BJ (cell line): Measurements from ENCODE around the gene CYP3A5. TPM values are rescaled to one million over a fixed set of nuclear protein-coding genes. Genes with fewer than 3 reads are reported as not detected.
"Not testable (repeated sequence)": the region's sequence is repeated elsewhere in the genome, so short reads cannot be mapped to it uniquely, and the experiment has no call there.

Experiments
- CTCF ChIA-PET: fragments of 350-600 bp; formaldehyde crosslinking; extraction: SDS; loops from one replicate; lab custom pipeline; 2021; ENCODE audit warnings: antibody characterized with exemption, inconsistent platforms; lab: Yijun Ruan, JAX
- POLR2A ChIA-PET: fragments of 300-600 bp; sonication (Branson Sonifier 250); formaldehyde crosslinking; extraction: SDS; loops from one replicate; lab custom pipeline; 2021; ENCODE audit warnings: antibody characterized with exemption; lab: Charles Lee
- DNase-seq: peaks from one replicate; pipeline ENCODE4 v3.0.0-alpha.2; 2011; ENCODE audit warnings: low read depth
- H3K27me3 ChIP-seq: 2 replicates; pipeline ENCODE4 v1.6.0; 2011; ENCODE audit warnings: low read length; ENCODE audit not compliant: control insufficient read depth, insufficient read depth
- H3K36me3 ChIP-seq: 2 replicates; pipeline ENCODE4 v1.5.1; 2011; ENCODE audit warnings: low read length; ENCODE audit not compliant: control insufficient read depth, insufficient read depth
- H3K4me3 ChIP-seq: 2 replicates; pipeline ENCODE4 v1.5.1; 2011; ENCODE audit warnings: low read depth, mild to moderate bottlenecking, control low read depth, low read length
- polyA plus RNA-seq: library from polyadenylated mRNA; depleted of rRNA; stranded (reverse); fragments of >200 nt; gene quantifications from 2 replicates; pipeline ENCODE4 v1.2.3, GENCODE V29; 2011
- TF ChIP-seq, protein P1 (sequence below): IDR thresholded peaks from 2 replicates; pipeline ENCODE4 v1.5.1; 2011; ENCODE audit warnings: low read depth, mild to moderate bottlenecking, control low read depth, inconsistent platforms, low read length, moderate library complexity; ENCODE audit not compliant: insufficient read depth

CYP3A5 gene
- polyA plus RNA-seq, 1 experiment: not detected

GRCh38 chr7:99639267-99639666, 40.5 kb downstream of the CYP3A5 start:
- no peaks in the 10 kb centered on the region for H3K27me3 ChIP-seq
- CTCF ChIA-PET: no interaction called here

GRCh38 chr7:99638731-99639130, 41.1 kb downstream of the CYP3A5 start:
- TF ChIP-seq, protein P1, sequence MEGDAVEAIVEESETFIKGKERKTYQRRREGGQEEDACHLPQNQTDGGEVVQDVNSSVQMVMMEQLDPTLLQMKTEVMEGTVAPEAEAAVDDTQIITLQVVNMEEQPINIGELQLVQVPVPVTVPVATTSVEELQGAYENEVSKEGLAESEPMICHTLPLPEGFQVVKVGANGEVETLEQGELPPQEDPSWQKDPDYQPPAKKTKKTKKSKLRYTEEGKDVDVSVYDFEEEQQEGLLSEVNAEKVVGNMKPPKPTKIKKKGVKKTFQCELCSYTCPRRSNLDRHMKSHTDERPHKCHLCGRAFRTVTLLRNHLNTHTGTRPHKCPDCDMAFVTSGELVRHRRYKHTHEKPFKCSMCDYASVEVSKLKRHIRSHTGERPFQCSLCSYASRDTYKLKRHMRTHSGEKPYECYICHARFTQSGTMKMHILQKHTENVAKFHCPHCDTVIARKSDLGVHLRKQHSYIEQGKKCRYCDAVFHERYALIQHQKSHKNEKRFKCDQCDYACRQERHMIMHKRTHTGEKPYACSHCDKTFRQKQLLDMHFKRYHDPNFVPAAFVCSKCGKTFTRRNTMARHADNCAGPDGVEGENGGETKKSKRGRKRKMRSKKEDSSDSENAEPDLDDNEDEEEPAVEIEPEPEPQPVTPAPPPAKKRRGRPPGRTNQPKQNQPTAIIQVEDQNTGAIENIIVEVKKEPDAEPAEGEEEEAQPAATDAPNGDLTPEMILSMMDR: no peak
- no peak for DNase-seq
- H3K27me3 ChIP-seq: no peaks in the 10 kb centered on the region
- H3K36me3 ChIP-seq: 0 out of 2 replicates have a peak, but pooled peaks cover 1% of the 10 kb centered on the region
- no peak overlapping the region for H3K4me3 ChIP-seq
- CTCF ChIA-PET: no interaction called here
- POLR2A ChIA-PET: no interaction called here

More at GRCh38 chr7:99639267-99639666, 40.5 kb downstream of the CYP3A5 start:
- no peak for DNase-seq
- TF ChIP-seq, protein P1: no peak
- 0 out of 2 replicates have a peak, but pooled peaks cover 1% of the 10 kb centered on the region for H3K36me3 ChIP-seq
- POLR2A ChIA-PET: no interaction called here
- no peak overlapping the region for H3K4me3 ChIP-seq

GRCh38 chr7:99637414-99637813, 42.4 kb downstream of the CYP3A5 start:
- CTCF ChIA-PET, DNase-seq, H3K27me3 ChIP-seq, POLR2A ChIA-PET, H3K36me3 ChIP-seq, H3K4me3 ChIP-seq: not testable (repeated sequence)

GRCh38 chr7:99631295-99632109, 48.3 kb downstream of the CYP3A5 start:
- Histone ChIP-seq H3K27me3 (no peaks in the 10 kb centered on the region), H3K4me3 (no peak overlapping the region), H3K36me3 (peaks cover 16% of the 10 kb centered on the region)
- ChIA-PET CTCF (interaction anchor here (0.6 to 1.4 kb wide), 3 partner anchors 10 to 249 kb away, joined by 3 to 6 read pairs (median 3); no protein-coding TSS in a partner anchor), POLR2A (no interaction called here)
- TF ChIP-seq, protein P1: peak; percentile 9; the same call in 1 of the 2 replicates
- DNase-seq: no peak

GRCh38 chr7:99629643-99630042, 50.2 kb downstream of the CYP3A5 start:
- H3K4me3 ChIP-seq: no peak overlapping the region
- no peaks in the 10 kb centered on the region for H3K27me3 ChIP-seq
- POLR2A ChIA-PET: no interaction called here
- H3K36me3 ChIP-seq: peaks cover 24% of the 10 kb centered on the region
- TF ChIP-seq, protein P1: no peak
- DNase-seq: no peak
- CTCF ChIA-PET: interaction anchor here (1.4 kb wide), 1 partner anchor 504 kb away, joined by 3 read pairs; no protein-coding TSS in a partner anchor
